ENCODE results near the gene CCDC192. TPM values are rescaled to one million over a fixed set of nuclear protein-coding genes. Genes with fewer than 3 reads are reported as not detected.

CCDC192 gene
- polyA plus RNA-seq, 1 donor, result 0.88 TPM

Other genes starting within 250 kb of the CCDC192 start
- 51.0 TPM for gene PRRC1, start 185.8 kb upstream of the CCDC192 start, polyA plus RNA-seq (ENCODE audit: insufficient read length)
- 1.2 TPM for gene CTXN3, start 54.3 kb upstream of the CCDC192 start, polyA plus RNA-seq (ENCODE audit: insufficient read length)